GM12878 (cell line): ENCODE measurements around the gene GRIN2C. TPM values are rescaled to one million over a fixed set of nuclear protein-coding genes. Genes with fewer than 3 reads are reported as not detected.

Source experiments
- EZH2 ChIP-seq: IDR thresholded peaks from 2 replicates; pipeline ENCODE4 v1.6.1; 2012; ENCODE audit warnings: low read depth, mild to moderate bottlenecking, control low read depth, inconsistent platforms, low read length, borderline replicate concordance; ENCODE audit not compliant: control insufficient read depth
- NKRF ChIP-seq: fragments of 450-650 bp; conservative IDR thresholded peaks from 2 replicates; pipeline ENCODE4 v1.6.1; 2017; ENCODE audit warnings: mild to moderate bottlenecking, moderate library complexity
- SMC3 ChIP-seq: IDR thresholded peaks from 2 replicates; pipeline ENCODE4 v1.6.1; 2011; ENCODE audit warnings: low read length, improper control_type of control experiment, borderline replicate concordance
- SREBF1 ChIP-seq: IDR thresholded peaks from 2 replicates; pipeline ENCODE4 v1.6.1; 2012; ENCODE audit warnings: mild to moderate bottlenecking, low read length
- USF1 ChIP-seq: IDR thresholded peaks from 2 replicates; pipeline ENCODE4 v1.6.1; 2011; ENCODE audit warnings: borderline replicate concordance, low read depth, mild to moderate bottlenecking, moderate library complexity, mixed read lengths, low read length; ENCODE audit not compliant: insufficient read depth; ENCODE audit errors: extremely low read length
- ZNF217 ChIP-seq: fragments of 450-650 bp; IDR thresholded peaks from 2 replicates; pipeline ENCODE4 v1.6.1; 2017; ENCODE audit warnings: antibody characterized with exemption, mild to moderate bottlenecking
- ZNF687 ChIP-seq: fragments of 450-650 bp; IDR thresholded peaks from 2 replicates; pipeline ENCODE4 v1.6.1; 2017; ENCODE audit warnings: mild to moderate bottlenecking, moderate library complexity
- polyA plus RNA-seq, 11 experiments: library from polyadenylated mRNA; depleted of rRNA in 4 of 11; unstranded in 6 of 11; stranded (reverse) in 5 of 11; fragments of >200 nt; fragmentation: Nextera tagmentation in 4 of 11; fragmentation: Illumina TruSeq in 1 of 11; extraction: Ambion mirVana in 4 of 11; extraction: Trizol in 1 of 11; gene quantifications; 1 replicate in 1 of 11; 2 replicates in 10 of 11; pipeline versions ENCODE4 v1.2.1 to v1.2.3, GENCODE V29; 2011 to 2016; ENCODE audit warnings: inconsistent platforms in 2 of 11, missing spikeins in 2 of 11, low read depth in 1 of 11
- total RNA-seq, 4 experiments: library from RNA; depleted of rRNA in 3 of 4; stranded (reverse); fragments of >200 nt in 3 of 4; fragmentation: Illumina TruSeq in 1 of 4; extraction: Trizol in 1 of 4; gene quantifications; 2 replicates each; pipeline versions ENCODE4 v1.2.1 to v1.2.3, GENCODE V29; 2013 to 2021

The GRIN2C gene
- total and polyA plus RNA-seq, 10 of the 15 experiments (the other 5 are each of a cell fraction or from before 2014, with no cell fraction given) = 0.01 to 0.20 (median 0.11) TPM; not detected in 2

GRCh38 chr17:74864297-74864865, 4.7 kb upstream of the GRIN2C start (continued):
- TF ChIP-seq ZNF687 (no peak), NKRF (no peak), ZNF217 (no peak), USF1 (no peak), EZH2 (no peak), SMC3 (no peak), SREBF1 (no peak)
